GM21515 (cell line): ENCODE measurements around the gene PTDSS2.
A peak's percentile ranks its signal among the peaks of the same experiment; 100 is the strongest.

Source experiments
- ATAC-seq: cut with Tn5 transposase; IDR thresholded peaks from one replicate; pipeline ENCODE4 v1.9.1; 2021; ENCODE audit not compliant: unreplicated experiment

PTDSS2 gene

DNA sequence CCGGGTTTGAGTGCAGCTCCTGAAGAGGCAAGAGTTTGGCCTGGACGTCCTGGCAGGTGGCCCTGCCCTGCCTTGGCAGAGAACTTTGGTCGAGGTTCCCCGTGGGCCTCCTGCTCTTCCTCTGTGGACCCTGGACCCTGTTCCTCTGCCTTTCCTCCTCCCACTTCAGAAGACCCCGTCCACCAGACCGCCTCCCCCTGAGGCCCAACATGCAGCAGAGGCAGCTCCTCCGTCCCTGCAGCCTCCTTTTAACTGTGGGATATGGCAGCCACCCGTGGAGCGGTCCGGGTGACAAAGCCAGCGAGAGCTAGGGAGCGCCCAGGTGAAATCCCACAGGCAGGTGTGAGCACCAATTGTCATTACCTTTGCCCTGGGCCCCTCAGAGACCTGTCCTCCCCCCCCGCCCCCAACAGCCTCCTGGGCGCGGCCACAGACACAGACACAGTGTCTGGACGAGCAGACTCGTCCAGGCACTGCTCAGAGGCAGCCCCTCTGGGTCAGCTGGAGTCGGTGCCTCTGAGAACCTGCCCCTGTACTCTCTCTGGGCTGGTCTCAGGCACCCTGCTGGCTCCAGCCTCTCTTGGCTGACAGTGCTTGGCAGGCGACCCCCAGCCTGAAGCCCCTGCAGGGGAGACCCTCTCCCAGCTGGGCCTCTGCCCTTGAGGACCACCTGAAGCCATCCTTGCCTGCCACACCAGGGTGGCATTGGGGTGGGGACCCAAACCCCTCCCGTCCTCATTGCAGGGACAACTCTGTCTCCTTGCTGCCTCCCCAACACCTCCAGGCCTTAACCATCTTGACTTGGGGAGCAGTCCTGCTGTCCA is 4.1 kb upstream of the PTDSS2 start:
- no peak for ATAC-seq

- ATAC-seq, result no peak
Measured at GRCh38 chr11:446891-447290, 3.2 kb upstream of the PTDSS2 start.

DNA sequence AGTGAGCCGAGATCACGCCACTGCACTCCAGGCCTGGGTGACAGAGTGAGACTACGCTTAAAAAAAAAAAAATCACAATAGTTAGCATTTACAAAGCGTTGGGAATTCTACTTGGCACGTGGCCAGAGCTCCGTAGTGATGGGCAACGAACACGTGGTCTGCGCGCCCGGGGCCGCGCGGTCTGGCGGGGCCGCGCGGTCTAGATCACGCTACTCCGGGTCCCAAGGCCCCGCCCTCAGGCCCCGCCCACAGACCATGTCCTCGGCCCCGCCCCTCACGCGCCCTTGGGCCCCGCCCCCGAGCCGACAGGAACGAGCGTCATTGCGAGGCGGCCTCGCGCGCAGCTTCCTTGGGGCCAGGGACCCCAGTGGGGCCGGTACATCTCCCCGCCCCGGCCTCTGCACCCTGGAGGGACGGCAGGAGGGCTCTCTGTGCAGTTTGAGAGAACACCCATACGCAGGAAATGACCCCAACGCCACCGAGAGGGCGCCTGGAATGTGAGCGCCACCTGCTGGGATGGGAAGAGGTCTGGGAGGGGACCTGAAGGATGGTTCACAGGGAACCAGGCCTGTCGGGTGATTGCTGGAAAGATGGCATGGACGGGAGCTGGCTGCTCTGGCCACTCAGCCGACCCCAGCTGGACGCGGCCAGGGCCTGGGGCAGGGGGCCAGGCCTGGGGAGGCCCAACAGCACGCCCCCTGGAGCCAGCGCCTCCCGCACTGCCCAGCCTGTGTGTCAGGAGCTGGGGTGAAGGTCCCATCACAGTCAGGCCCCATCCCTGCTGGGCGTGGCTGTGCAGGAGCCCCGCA is 2.0 kb upstream of the PTDSS2 start:
- ATAC-seq, result peak; percentile 39

DNA sequence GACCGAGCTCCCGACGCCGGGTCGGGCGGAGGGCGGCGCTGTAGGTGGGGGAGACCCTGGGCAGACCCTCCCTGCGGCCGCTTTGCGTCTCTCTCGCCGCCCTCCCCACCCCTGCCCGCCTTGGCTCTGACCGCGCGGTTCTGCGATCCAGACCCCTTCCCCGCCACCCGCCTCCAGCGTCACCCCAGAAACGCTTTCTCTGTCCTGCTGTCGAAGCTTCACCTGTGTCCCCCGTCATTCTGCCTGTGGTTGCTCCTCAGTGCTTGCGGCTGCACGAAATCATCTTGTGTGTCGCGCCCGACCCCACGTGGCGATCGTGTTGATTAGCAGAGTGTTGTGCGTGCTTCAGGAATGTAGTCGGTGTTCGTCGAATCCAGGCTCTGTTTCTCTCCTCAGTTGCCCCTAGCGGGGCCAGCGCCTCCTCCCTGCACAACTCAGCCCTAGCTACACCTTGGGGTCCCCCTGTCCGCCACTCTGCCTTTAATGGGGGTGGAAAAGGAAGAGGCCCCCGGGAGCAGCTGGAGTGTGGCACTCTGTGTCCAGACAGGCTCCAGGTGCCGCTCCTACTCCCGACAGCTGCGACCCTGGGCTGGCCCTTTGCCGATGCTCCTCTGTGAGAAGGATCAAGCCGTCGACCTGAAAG is 851 bp downstream of the PTDSS2 start:
- ATAC-seq, result peak; percentile 5

- ATAC-seq, result no peak
Measured at GRCh38 chr11:451738-452137, 1.7 kb downstream of the PTDSS2 start.

- ATAC-seq, result no peak
Measured at GRCh38 chr11:452203-452744, 2.2 kb downstream of the PTDSS2 start.

GRCh38 chr11:452916-453527 is 2.9 kb downstream of the PTDSS2 start:
- no peak for ATAC-seq

- no peak for ATAC-seq
Measured at GRCh38 chr11:453564-453963, 3.5 kb downstream of the PTDSS2 start.

DNA sequence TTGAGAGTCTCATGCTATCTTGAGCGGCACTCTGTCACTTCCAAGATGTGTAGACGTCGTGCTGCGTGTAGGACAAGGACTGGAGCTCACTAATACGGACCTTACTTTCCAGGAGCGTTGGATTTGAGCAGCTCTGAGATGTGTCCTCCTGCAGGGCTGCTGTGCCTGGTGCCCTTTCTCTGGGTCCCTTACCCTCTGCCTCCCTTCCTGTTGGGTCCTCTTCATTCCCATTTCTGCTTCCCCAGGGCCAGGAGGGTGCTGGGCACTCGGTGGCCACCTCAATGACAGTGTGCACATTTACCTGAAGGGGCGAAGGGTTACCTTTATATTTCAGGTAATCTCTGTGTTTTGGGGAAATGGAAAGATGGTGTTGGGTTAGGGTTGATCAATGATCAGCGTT is 4.0 kb downstream of the PTDSS2 start:
- no peak for ATAC-seq

GRCh38 chr11:454801-455565 is 4.9 kb downstream of the PTDSS2 start:
- ATAC-seq, result no peak

DNA sequence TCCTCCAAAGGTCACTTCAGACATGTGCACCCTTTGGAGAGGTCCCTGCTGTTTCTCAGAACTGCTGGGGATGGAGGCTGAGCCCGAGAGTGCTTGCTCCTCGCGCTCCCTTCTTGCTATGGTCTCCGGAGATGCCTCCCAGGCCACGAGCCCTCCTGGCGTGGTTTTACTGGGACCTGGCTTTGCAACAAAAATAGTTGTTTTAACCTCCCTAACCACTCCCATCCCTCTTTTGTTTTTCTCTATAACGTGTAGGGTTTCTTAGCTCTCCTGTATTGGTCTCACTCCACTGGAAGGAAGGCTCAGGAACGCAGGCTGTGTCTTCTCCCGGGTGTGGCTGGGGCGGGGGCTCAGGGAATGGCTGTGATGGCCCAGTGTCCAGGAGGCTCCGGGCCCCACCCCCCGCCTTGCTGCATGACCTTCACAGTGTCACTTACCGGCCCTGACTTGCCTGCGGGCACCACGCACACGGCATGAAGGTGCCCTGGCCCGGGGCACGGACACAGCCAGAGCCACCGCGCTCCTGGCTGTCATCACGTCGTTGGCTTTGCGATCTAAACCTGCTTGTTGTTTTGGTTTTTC is 5.6 kb downstream of the PTDSS2 start:
- no peak for ATAC-seq

GRCh38 chr11:456533-456932 is 6.5 kb downstream of the PTDSS2 start:
- no peak for ATAC-seq

DNA sequence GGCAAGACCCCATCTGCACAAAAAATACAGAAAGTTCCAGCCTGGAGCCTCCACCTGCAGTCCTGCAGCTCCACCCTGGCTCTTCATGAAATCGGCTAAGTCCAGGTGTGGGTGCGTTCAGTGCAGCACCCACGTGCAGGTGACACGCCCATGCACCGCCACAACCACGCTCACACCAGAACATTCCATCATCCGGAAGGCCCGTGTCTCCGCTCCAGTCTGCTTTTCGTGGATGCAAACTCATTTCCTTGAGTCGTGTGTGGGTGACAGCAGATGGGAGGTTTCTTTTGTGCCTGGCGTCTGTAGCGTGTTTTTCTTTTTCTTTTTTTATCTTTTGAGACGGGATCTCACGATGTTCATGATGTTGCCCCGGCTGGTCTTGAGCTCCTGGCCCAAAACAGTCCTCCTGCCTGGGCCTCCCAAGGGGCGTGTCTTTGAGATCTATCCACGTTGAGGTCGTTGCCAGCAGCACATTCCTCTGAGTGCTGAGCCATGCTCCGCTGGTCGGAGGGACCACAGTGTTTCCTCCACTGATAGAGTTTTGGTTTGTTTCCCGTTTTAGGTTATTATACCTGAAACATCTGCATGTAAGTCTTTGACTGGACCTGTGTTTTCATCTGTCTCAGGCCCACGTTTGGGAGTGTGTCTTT is 7.2 kb downstream of the PTDSS2 start:
- ATAC-seq, result no peak

DNA sequence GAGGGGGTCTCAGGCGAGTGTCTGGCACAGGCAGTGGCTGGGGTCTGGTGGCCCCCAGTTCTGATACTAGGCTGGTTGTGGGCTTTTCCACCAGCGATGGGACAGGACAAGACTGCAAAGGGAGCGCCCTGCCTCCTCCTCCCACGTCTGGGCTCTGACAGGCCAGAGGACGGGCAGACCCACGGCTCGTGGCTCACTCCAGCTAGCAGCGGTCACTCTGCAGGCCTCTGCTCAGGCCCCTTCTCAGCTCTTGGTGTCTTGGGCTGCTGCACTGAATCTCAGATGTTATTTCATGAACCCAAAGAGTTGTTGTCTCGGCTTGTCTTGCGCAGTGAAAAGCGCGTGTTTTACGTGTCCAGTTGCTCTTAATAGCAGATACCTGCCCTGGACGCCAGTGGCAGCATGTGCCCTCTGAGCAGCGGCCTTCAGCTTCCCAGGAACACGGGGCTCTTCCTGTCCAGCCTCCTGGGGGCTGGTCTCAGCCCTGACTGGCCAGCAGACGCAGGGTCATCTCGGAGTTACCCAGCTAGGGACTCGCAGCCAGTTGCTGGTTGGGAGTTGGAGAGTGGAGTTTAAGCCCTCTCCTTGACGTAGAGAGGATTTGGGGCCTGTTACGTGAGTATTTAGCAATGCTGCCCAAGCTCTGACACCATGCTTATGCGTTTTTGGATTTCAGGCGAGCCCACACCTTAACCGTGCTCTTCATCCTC is 9.6 kb downstream of the PTDSS2 start:
- no peak for ATAC-seq

GRCh38 chr11:460331-461199 is 10.5 kb downstream of the PTDSS2 start:
- no peak for ATAC-seq

- ATAC-seq, result no peak
Measured at GRCh38 chr11:461626-462025, 11.5 kb downstream of the PTDSS2 start.

DNA sequence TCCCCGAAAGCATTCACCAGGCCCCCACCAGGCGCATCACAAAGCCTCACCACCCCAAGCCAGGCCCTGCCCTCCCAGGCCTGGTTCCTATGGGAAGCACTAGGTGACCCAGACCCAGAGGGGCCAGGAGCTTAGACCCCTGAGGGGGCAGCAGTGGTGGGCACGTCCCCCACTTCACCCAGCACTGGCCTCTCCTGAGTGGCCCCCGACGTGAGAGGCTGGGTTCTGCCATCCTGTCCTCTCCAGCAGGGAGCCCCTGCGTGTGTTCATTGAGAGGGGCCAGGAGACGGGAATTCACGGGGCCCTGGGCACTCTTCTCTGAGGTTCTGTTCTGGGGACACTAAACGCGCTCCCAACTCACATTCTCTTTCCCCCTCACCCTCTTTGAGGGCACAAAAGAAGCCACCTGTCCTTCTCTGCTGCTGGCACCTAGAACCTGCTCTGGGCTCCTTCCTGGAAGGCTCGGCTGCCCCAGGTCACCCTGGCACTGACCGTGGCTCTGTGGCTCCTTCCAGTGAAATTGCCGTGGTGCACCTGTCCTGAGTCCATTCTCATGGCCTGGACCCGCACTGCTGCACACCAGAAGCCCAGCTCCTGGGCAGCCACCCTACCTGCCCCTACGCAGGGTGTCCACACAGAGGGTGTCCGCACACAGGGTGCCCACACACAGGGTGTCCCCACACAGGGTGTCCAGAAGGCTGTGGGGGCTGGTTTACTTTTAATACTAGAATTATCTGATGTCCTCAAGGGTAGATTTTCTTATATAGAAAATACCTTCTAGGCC is 12.2 kb downstream of the PTDSS2 start:
- ATAC-seq, result no peak
